Neural progenitor cell (in vitro differentiated cells): Measurements from ENCODE around the gene EEF1G. TPM values are rescaled to one million over a fixed set of nuclear protein-coding genes. Genes with fewer than 3 reads are reported as not detected.

Experiments
- DNase-seq: peaks from one replicate; pipeline ENCODE4 v3.0.0-alpha.2; 2016; ENCODE audit warnings: low spot score
- H2AFZ ChIP-seq: fragments of 200-600 bp; sonication (generic); replicated peaks from 2 replicates; pipeline ENCODE4 v1.6.1; 2016; ENCODE audit warnings: antibody characterized with exemption
- H3F3A ChIP-seq: fragments of 200-600 bp; sonication (generic); 2 replicates; pipeline ENCODE4 v1.6.1; 2016; ENCODE audit warnings: antibody characterized with exemption, low read depth
- H3K27ac ChIP-seq: fragments of 200-600 bp; sonication (generic); 2 replicates; pipeline ENCODE4 v1.5.1; 2016; ENCODE audit warnings: mild to moderate bottlenecking
- H3K27me3 ChIP-seq: fragments of 200-600 bp; sonication (generic); 2 replicates; pipeline ENCODE4 v1.6.1; 2016; ENCODE audit warnings: mild to moderate bottlenecking, moderate library complexity
- H3K36me3 ChIP-seq: fragments of 200-600 bp; sonication (generic); 2 replicates; pipeline ENCODE4 v1.5.1; 2016
- H3K4me1 ChIP-seq: fragments of 200-600 bp; sonication (generic); 2 replicates; pipeline ENCODE4 v1.6.1; 2016; ENCODE audit warnings: mixed run types
- H3K4me2 ChIP-seq: fragments of 200-600 bp; sonication (generic); 2 replicates; pipeline ENCODE4 v1.6.1; 2016
- H3K4me3 ChIP-seq: fragments of 200-600 bp; sonication (generic); 2 replicates; pipeline ENCODE4 v1.5.1; 2016
- H3K79me2 ChIP-seq: fragments of 200-600 bp; sonication (generic); 2 replicates; pipeline ENCODE4 v1.6.1; 2016; ENCODE audit warnings: low read depth
- H3K9ac ChIP-seq: fragments of 200-600 bp; sonication (generic); 2 replicates; pipeline ENCODE4 v1.6.1; 2016
- H3K9me3 ChIP-seq: fragments of 200-600 bp; sonication (generic); 2 replicates; pipeline ENCODE4 v1.5.1; 2016; ENCODE audit warnings: low read depth
- H4K20me1 ChIP-seq: fragments of 200-600 bp; sonication (generic); 2 replicates; pipeline ENCODE4 v1.6.1; 2016; ENCODE audit warnings: low read depth
- H3K27ac Mint-ChIP-seq: 3 replicates; pipeline ENCODE4 v1.8.0; 2021; ENCODE audit warnings: mixed read lengths
- H3K27me3 Mint-ChIP-seq: 2 replicates; pipeline ENCODE4 v1.8.0; 2022; ENCODE audit warnings: low read depth, mild to moderate bottlenecking, inconsistent platforms, moderate library complexity, mixed read lengths; ENCODE audit not compliant: insufficient read depth
- H3K36me3 Mint-ChIP-seq: 3 replicates; pipeline ENCODE4 v1.8.0; 2021; ENCODE audit warnings: mixed read lengths
- H3K4me1 Mint-ChIP-seq: 3 replicates; pipeline ENCODE4 v1.8.0; 2021; ENCODE audit warnings: mixed read lengths
- H3K4me3 Mint-ChIP-seq: 3 replicates; pipeline ENCODE4 v1.8.0; 2021; ENCODE audit warnings: mild to moderate bottlenecking, moderate library complexity, mixed read lengths
- H3K9me3 Mint-ChIP-seq: 3 replicates; pipeline ENCODE4 v1.8.0; 2020; ENCODE audit warnings: mixed read lengths
- EZH2 ChIP-seq: fragments of 200-600 bp; sonication (generic); IDR thresholded peaks from 2 replicates; pipeline ENCODE4 v1.6.1; 2017; ENCODE audit warnings: antibody characterized with exemption, mild to moderate bottlenecking, moderate library complexity
- EZH2phosphoT487 ChIP-seq: fragments of 200-600 bp; sonication (generic); IDR thresholded peaks from 2 replicates; pipeline ENCODE4 v1.6.1; 2017; ENCODE audit warnings: antibody characterized with exemption
- total RNA-seq: library from RNA; depleted of rRNA; stranded (reverse); fragments of >200 nt; gene quantifications from 2 replicates; pipeline ENCODE4 v1.2.3, GENCODE V29; 2015; ENCODE audit warnings: low replicate concordance
- TF ChIP-seq, protein P1 (sequence below): fragments of 200-600 bp; sonication (generic); IDR thresholded peaks from 2 replicates; pipeline ENCODE4 v1.5.1; 2017; ENCODE audit warnings: antibody characterized with exemption, mild to moderate bottlenecking

Gene EEF1G
- total RNA-seq, 1 donor from 2014 or later, result 2,358 TPM

DNA sequence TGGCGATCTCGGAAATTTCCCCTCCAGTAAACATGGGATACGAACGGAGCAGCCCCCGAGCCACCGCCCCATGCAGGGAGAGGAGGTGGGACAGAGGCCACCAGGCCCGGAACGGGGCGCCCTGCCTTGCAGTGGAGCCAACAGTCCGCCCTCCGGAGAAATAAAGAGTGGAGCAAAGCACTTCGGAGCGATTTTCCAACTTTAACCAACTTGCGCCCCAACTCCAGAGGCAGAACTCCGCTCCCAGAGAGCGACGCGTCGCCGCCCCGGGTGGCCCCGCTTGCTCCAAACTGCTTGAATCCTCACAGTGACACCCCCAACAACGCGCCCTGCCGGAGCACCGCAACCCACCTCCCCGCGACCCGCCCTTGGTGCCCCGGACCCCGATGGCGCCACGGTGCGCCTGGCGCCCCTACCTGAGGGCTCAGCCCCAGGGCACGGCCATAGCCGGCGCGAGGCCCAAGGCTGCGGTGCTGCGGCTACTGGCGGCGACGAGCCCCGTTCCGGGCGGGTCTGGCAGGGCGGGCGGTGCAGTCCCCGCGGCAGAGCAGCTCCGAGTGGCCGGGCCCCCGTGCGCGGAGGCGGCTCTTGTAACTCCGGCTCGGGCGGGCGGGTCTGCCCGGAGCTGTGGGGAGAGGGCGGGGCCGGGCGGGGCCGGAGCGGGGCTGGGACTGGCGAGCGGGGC, 27.3 kb downstream of the EEF1G start, which contains the start of gene AHNAK:
AHNAK (minus strand) TSS at position 563 of the 685 bp plus-strand sequence. CDS start 10,708 bp downstream, outside the sequence.
- Histone ChIP-seq H3K4me2 (peak within 1 kb of the TSS; percentile 98), H3K27me3 (peaks cover 64% of the 10 kb centered on the region), H3K27ac (no peak within 1 kb of the TSS), H3K4me3 (peak within 1 kb of the TSS; percentile 72), H3K4me1 (peaks cover 26% of the 10 kb centered on the region), H3K9me3 (no peaks in the 10 kb centered on the region), H2AFZ (peak within 1 kb of the TSS; percentile 68), H3K79me2 (no peaks in the 10 kb centered on the region), H3K9ac (no peak within 1 kb of the TSS), H4K20me1 (peaks cover 25% of the 10 kb centered on the region), H3K36me3 (no peaks in the 10 kb centered on the region), H3F3A (peaks cover 43% of the 10 kb centered on the region)
- peak within 1 kb of the TSS; percentile 52 for H3K27ac Mint-ChIP-seq
- H3K4me3 Mint-ChIP-seq, result peak within 1 kb of the TSS; percentile 92
- H3K27me3 Mint-ChIP-seq, result peaks cover 32% of the 10 kb centered on the region
- DNase-seq, result peak; percentile 86
- TF ChIP-seq EZH2 (no peak), EZH2phosphoT487 (no peak)
- TF ChIP-seq, protein P1, sequence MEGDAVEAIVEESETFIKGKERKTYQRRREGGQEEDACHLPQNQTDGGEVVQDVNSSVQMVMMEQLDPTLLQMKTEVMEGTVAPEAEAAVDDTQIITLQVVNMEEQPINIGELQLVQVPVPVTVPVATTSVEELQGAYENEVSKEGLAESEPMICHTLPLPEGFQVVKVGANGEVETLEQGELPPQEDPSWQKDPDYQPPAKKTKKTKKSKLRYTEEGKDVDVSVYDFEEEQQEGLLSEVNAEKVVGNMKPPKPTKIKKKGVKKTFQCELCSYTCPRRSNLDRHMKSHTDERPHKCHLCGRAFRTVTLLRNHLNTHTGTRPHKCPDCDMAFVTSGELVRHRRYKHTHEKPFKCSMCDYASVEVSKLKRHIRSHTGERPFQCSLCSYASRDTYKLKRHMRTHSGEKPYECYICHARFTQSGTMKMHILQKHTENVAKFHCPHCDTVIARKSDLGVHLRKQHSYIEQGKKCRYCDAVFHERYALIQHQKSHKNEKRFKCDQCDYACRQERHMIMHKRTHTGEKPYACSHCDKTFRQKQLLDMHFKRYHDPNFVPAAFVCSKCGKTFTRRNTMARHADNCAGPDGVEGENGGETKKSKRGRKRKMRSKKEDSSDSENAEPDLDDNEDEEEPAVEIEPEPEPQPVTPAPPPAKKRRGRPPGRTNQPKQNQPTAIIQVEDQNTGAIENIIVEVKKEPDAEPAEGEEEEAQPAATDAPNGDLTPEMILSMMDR, result no peak
- H3K9me3 Mint-ChIP-seq, result no peaks in the 10 kb centered on the region
- H3K36me3 Mint-ChIP-seq, result no peaks in the 10 kb centered on the region
- peaks cover 68% of the 10 kb centered on the region for H3K4me1 Mint-ChIP-seq

DNA sequence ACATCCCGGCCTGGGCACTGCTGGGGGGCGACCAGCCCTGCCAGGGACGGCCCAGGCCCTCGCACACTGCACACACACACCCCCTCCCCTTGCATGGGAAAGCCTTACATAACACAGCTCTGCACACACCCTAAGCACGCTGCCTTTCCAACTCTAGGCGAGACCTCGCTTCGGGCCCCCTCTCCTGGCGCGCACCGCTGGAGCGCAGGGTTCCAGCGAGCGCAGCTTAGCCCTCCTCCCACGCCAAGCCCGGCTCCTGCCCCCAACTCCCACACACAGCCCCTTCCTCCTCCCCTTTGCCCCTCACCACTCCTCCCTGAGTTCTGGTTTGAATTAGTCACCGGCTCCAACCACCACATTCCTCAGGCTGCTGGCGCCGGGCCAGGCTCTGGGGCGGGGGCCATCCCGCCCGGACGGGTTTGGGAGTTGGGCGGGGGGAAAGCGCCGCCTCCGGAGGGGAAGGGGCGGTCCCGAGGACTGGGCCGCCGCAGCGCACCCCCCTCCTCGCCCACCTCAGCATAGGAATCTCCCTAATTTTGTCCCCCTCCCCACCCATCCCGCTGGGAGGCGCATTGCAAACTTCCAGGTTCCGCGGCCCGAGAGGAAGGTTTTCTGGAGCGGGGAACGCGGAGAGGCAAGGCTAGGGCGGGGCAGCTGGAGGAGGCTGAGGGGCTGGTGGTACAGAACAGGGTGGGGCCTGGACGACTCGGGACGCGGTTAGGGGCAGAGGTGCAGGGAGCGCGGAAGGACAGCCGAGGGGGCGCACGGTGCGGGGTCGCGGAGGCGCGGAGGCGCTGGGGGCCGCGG, 28.1 kb downstream of the EEF1G start:
- peaks cover 68% of the 10 kb centered on the region for H3K4me1 Mint-ChIP-seq
- peaks cover 32% of the 10 kb centered on the region for H3K27me3 Mint-ChIP-seq

DNA sequence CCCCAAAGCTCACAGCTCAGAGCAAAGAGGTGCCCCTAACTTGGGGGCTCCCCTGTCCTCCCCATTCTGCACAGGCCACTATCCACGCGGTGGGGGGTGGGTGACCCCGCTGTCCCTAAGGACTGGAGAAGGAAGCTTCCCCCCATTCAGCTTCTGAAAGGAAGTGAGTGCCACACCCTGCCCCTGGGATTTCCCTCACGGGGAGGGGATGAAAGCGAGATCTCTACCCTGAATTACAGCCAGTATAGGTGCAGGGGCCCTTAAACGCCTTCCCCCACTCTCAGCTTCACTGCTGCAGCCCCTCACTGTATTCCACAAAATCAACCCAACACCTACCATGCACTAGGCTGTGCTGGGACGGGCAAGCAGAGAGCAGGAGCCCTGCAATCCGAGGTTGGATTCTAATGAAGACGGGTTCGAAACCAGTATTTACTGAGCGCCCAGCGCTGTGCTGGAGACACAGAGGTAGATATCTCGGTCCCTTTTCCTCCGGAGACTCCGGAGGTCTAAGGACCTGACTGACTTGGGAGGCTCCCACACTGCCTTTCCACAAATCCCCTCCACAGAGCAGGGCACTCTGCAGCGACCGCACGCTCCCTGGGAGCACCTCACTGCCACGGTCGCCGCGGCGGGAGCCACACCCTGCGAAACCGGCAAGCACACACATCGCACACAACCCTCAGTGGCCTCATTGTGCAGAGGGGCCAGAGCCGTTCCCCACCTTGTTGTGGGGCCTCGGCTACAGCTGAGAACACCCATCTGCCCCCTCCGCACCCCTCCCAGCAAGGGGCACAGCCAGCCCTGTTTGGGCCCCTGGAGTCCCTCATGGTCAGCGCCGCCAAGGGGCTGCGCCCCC, 28.9 kb downstream of the EEF1G start:
- Histone ChIP-seq H3K27me3 (peaks cover 64% of the 10 kb centered on the region), H3K36me3 (no peaks in the 10 kb centered on the region), H3F3A (peaks cover 38% of the 10 kb centered on the region), H4K20me1 (peaks cover 25% of the 10 kb centered on the region), H2AFZ (no peak overlapping the region), H3K9me3 (no peaks in the 10 kb centered on the region), H3K27ac (no peak overlapping the region), H3K4me3 (peak overlapping the region; percentile 72), H3K4me1 (peaks cover 20% of the 10 kb centered on the region), H3K9ac (no peak overlapping the region), H3K79me2 (no peaks in the 10 kb centered on the region), H3K4me2 (peak overlapping the region; percentile 98)
- TF ChIP-seq EZH2phosphoT487 (peak; percentile 24), EZH2 (peak; percentile 28)
- TF ChIP-seq, protein P1, result no peak
- peaks cover 27% of the 10 kb centered on the region for H3K27me3 Mint-ChIP-seq
- DNase-seq, result peak; percentile 39
- H3K27ac Mint-ChIP-seq, result peak overlapping the region; percentile 74
- peaks cover 67% of the 10 kb centered on the region for H3K4me1 Mint-ChIP-seq
- no peaks in the 10 kb centered on the region for H3K9me3 Mint-ChIP-seq
- H3K36me3 Mint-ChIP-seq, result no peaks in the 10 kb centered on the region
- H3K4me3 Mint-ChIP-seq, result peak overlapping the region; percentile 92

More for the DNA sequence above, 28.1 kb downstream of the EEF1G start:
- Histone ChIP-seq H2AFZ (peak overlapping the region; percentile 68), H4K20me1 (peaks cover 25% of the 10 kb centered on the region), H3K4me3 (peak overlapping the region; percentile 72), H3K4me2 (peak overlapping the region; percentile 98), H3K9ac (no peak overlapping the region), H3K36me3 (no peaks in the 10 kb centered on the region), H3K27me3 (peaks cover 64% of the 10 kb centered on the region), H3F3A (peaks cover 38% of the 10 kb centered on the region), H3K4me1 (peaks cover 20% of the 10 kb centered on the region), H3K79me2 (no peaks in the 10 kb centered on the region), H3K27ac (no peak overlapping the region), H3K9me3 (no peaks in the 10 kb centered on the region)
- Mint-ChIP-seq H3K36me3 (no peaks in the 10 kb centered on the region), H3K4me3 (peak overlapping the region; percentile 92), H3K27ac (no peak overlapping the region), H3K9me3 (no peaks in the 10 kb centered on the region)
- TF ChIP-seq, protein P1, result peak; percentile 12
- TF ChIP-seq EZH2, result peak; percentile 12
- TF ChIP-seq EZH2phosphoT487, result no peak
- DNase-seq, result peak; percentile 87
